NOMO-1 (cell line): ENCODE data around the gene C19orf47.
"Not testable (repeated sequence)": the region's sequence is repeated elsewhere in the genome, so short reads cannot be mapped to it uniquely, and the experiment has no call there.

Experiments used
- DNase-seq, 2 experiments: peaks; one replicate each; lab custom pipeline; 2025; ENCODE audit not compliant: unreplicated experiment in 2 of 2; lab: John Stamatoyannopoulos, UW

Gene C19orf47

DNA sequence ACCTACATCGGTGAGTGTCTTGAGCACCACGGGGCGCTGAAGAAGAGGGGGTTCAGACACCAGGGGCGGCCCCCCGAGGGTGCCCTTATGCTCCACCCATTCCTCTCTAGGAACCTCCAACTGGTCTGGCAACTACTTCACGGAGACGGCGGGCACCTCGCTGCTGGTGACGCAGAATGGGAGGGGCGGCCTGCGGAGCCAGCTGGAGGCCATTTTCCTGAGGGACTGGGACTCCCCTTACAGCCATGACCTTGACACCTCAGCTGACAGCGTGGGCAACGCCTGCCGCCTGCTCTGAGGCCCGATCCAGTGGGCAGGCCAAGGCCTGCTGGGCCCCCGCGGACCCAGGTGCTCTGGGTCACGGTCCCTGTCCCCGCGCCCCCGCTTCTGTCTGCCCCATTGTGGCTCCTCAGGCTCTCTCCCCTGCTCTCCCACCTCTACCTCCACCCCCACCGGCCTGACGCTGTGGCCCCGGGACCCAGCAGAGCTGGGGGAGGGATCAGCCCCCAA lies 29.7 kb upstream of the C19orf47 start:
- DNase-seq = no peak

DNA sequence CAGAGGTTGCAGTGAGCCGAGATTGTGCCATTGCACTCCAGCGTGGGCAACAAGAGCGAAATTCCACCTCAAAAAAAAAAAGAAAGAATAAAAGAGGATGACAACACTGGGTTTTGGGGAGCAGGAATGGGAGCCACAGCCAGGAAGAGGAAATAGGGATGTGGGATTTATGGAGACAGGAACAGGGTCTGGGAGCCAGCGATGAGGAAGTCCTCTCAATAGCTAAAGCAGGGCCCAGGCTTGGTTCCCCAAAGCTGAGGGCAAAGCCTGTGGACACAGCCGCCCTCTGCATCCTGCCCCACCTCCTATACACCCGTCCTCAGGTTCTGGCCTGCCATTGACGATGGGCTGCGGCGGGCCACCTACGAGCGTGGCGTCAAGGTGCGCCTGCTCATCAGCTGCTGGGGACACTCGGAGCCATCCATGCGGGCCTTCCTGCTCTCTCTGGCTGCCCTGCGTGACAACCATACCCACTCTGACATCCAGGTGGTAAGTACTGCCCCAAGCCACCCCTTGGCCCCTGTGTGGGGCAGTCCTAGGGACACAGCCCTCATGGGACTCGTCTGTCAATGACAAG lies 28.2 kb upstream of the C19orf47 start:
- DNase-seq = no peak

DNA sequence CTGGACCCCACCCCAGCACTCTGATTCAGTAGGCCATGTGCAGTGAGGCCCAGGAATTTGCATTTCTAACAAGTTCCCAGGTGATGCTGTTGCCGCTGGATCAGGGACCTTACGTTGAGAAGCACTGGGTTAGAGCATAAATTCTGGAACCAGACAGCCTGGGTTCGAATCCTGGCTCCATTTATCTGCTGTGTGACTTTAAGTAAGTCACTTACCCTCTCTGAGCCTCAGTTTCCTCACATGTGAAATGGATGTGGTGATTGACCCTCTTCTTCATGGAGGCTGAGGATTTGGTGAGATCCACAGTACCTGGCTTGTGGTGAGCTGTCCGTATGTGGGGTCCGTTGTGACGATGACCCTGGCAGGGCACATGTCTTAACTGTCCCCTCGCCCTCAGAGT lies 25.9 kb upstream of the C19orf47 start:
- DNase-seq = no peak

DNA sequence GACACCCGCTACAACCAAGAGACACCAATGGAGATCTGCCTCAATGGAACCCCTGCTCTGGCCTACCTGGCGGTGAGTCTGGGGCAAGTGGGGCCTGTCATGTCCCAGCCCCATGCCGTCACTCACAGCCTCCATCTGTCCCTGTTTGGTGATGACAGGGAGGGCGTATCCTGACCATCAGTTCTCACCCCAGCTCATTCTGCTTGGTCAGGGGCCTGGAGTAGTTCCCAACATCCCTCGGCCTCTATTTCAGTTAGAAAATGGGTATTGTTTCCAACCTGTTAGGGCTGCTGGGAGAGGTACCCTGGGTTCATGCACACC lies 23.6 kb upstream of the C19orf47 start:
- DNase-seq = no peak

DNA sequence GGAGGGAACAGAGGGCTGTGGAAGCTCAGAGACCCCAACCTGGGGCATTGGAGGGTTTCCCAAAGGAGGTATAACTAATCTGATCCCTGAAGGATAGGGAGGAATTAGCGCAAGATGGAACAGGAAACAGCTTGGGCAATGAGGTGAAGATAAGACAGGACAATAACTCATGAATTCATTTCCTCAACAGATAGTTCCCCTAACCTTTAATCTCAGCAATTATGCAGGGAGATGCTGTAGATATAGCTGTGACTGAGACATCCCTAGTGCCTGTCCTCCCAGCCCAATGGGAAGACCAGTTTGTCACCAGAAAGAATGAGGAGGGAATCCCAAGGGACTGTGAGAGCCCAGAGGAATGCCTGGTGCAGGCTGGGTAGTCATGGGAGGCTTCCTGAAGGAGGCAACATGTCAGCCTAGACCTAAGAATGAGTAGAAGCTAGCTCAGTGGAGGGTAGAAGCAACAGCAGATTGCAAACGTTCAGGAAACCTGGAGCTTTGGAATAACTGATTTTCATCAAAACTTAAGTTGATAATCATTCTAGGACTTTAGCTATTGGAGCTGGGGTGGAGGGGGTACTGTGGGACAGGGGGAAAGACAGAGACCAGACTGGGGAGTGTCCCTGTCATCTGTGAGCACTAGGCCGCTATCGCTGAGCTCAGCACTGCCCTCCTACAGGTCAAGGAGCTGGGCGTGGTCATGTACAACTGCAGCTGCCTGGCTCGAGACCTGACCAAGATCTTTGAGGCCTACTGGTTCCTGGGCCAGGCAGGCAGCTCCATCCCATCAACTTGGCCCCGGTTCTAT lies 23.0 kb upstream of the C19orf47 start:
- no peak for DNase-seq

DNA sequence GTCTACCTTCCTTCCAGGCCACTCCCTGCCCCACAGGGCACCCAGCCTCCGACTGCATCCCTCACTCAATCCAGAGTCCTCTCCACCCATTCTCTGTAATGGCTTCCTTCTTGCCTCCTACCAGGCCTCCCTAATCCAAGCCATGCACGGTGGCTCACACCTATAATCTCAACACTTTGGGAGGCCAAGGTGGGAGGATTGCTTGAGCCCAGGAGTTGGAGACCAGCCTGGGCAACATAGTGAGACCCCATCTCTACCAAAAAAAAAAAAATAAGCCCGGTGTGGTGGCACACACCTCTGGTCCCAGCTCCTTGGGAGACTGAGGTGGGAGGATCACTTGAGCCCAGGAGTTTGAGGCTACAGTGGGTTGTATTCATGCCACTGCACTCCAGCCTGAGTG lies 22.1 kb upstream of the C19orf47 start:
- DNase-seq = not testable (repeated sequence)

DNA sequence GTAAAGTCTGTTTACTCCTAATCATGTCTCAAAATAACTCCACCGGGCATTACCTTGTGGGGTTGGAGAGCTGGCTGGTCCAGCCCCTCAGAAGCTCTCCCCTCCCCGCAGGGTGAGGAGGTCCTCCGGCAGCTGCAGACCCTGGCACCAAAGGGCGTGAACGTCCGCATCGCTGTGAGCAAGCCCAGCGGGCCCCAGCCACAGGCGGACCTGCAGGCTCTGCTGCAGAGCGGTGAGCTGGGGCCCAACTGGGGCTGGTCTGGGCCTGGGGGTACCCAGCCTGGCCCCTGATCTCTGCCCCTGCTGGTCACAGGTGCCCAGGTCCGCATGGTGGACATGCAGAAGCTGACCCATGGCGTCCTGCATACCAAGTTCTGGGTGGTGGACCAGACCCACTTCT lies 21.6 kb upstream of the C19orf47 start:
- DNase-seq = no peak

DNA sequence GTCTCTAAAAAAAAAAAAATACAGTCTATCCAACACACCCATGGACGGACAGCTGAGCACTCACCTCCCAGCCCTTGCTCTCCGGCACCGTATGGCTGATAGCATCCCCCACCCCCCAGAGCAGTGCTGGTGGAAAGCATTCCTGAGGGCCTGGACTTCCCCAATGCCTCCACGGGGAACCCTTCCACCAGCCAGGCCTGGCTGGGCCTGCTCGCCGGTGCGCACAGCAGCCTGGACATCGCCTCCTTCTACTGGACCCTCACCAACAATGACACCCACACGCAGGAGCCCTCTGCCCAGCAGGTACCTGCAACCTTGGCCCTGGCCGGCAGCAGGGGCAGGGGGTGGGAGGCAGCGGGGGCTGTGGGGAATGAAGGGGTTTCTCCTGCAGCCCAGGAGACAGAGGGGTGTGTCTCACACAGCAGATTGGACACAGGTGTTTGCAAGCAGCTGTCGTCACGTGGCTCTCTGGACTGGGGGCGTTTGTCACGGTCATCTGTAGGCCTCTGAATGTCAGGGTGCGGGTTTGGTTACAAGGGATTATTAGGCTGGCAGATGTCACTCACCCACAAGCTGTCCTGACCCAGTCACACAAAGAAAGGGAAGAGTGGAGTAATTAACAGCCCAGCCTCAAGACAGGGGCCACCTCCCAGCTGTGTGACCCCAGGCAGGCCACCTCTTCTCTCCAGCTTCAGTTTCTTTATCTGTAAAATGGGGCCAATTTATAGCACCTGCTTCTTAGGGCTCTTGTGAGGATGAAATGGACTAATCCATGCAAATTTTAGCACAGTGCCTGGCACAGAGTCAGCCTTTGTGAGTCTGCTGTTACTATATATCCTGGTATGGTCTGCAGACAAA lies 19.6 kb upstream of the C19orf47 start:
- no peak for DNase-seq

DNA sequence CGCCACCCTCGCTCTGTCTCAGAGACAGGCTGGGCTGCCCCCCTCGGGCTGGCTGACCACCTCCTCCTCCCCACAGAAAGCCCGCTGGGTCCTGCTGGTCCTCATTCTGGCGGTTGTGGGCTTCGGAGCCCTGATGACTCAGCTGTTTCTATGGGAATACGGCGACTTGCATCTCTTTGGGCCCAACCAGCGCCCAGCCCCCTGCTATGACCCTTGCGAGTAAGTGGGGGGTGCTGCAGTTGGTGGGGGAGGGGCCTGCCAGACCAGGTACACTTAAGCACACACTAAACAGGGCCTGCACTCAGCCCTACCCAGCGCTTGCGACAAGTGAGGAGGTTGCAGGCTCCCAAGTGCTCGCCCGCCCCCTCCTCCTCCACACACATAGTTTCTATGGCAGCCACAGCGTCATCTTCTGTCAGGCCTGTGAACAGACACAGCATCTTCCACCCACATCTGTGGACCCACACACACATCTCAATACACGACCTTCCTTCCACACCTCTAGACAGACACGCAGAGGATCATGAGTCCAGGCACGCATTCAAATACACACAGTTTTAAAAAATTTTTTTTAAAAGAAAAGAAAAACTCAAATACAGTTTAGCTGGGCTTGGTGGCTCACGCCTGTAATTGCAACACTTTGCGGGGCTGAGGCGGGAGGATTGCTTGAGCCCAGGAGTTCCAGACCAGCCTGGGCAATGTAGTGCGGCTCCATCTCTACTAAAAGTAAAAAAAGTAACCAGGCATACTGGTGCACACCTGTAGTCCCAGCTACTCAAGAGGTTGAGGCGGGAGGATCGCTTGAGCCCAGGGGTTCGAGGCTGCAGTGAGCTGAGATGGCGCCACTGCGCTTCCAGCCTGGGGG lies 18.7 kb upstream of the C19orf47 start:
- DNase-seq = peak; percentile 22 to 42

DNA sequence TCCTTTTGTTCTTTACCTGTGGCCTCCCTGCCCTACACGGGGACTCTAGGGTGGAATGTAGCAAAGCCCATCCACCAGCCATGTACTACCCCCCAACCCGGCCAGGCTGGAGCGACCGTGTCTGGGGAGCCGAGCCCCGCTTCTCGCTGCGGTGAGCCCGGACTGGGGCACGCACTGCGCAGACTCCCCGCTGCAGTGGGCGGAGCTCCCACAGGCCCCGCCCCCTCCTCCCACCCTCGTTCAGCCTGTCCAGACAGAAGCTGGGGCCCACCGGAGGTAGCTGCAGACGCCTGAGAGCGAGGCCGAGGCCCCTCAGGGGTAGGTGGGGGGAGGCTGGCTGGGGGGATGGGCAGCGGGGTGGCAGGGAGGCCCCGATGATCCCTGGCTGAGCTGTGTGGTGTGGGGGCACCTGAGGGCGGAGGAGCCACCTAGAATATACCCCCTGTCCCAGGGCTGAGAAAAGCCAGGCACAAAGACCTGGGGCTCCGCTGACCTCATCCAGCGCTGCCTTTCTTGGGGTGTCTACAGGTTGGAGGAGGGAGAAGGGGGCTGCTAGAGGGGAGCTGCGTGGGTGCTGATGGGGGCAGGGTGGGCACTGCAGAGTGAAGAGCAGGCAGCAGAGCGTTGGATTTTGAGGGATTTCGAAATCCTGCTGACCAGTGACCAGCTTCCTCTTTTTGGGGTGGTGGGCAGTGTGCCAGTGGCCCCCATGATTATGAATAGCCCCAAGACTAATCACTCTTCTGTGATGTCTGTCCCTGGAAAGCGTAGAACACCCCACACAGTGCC lies 17.6 kb upstream of the C19orf47 start:
- DNase-seq = peak; percentile 50 to 54

DNA sequence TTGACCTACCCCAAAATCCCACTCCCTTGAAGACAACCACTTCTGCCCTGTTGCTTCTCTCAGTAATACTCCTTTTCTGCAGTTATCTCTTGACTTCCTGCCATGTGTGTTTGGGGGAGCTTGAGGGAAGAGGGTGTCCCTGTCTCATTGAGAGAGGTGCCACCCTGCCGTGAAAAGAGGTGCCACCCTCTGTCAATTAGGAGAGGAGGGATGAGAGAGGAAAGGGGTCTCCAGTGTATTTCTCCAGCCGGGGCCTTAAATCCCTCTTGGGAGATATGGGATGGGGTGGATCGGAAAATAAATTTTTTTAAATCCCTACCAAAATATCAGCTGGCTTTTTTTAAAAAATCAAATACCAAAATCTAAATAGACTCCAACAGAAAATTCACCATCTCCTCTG lies 16.8 kb upstream of the C19orf47 start:
- no peak for DNase-seq

DNA sequence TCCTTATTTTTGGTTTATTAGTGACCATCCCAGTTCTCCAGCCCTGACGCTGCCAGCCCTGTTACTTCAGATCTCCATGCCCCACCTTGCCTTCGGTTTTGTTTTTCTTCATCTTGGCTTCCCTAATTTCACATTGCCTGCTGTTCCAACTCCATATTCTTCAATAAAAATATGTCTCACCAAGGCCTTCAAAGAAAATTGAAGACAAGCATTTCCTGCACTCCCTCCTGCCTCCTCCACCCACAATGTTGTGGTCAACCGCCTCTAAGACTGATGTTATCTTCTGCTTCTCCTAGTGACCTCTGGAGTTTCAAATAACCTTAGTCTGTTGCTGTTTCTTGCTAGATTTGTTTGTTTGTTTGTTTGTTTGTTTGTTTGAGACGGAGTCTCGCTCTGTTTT lies 14.9 kb upstream of the C19orf47 start:
- peak; percentile 72 to 83 for DNase-seq

DNA sequence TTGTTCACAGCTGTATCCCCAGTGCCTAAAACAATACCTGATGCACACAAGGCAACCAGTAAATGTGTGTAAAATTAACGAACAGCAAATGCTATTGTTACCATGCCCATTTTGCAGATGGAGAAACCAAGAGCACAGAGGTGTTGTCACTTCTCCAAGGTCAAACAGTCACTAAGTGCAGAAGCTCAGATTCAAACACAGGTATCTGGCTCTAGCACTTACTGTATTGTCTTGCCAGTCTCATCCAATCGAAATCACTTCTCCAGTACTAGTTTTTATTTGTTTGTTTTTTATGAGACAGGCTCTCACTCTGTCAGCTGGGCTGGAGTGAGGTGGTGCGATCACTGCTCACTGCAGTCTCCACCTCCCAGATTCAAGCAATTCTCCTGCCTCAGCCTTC lies 14.0 kb upstream of the C19orf47 start:
- DNase-seq = no peak

DNA sequence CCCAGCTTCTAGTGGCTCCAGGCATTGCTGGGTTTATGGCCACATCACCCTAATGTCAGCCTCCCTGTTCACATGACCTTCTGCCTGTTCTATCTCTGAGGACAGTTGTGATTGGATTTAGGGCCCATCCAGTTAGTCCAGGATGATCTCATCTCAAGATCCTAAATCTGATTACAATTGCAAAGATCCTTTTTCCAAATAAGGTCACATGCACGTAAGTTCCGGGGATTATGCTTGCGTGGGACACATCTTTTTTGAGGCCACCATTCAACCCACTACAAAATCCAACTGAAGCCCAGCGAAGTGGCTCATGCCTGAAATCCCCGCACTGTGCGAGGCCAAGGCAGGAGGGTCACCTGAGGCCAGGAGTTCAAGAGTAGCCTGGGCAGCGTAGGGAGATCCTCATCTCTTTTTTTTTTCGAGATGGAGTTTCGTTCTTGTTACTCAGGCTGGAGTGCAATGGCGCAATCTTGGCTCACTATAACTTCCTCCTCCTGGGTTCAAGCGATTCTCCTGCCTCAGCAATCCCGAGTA lies 12.6 kb upstream of the C19orf47 start:
- DNase-seq = peak; percentile 11 to 31

DNA sequence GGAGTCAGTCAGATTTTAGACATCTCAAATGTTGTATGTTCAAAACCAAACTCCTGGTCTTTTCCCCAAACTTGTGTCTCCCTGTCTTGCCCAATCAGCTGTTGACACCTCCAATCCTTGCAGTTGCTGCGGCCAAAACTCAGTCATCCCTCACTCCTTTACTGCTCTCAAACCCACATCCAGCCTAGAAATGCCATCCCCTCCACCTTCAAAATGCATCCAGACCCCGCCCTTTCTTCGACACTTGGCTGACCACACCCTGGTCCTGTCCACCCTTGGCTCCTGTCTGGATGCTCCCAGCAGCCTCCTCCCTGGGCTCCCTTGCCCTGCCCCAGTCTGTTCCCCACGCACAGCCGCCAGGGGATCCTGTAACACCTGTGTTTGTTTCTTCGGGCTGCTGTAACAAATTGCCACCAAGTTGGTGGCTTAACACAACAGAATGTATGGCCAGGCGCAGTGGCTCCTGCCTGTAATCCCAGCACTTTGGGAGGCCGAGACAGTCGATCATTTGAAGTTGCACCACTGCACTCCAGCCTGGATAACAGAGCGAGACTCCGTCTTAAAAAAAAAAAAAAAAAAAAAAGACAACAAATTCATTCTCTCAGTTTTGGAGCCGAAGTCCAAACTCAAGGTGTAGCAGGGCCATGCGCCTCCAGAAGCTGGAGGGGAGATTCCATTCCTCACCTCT lies 12.0 kb upstream of the C19orf47 start:
- DNase-seq = no peak

DNA sequence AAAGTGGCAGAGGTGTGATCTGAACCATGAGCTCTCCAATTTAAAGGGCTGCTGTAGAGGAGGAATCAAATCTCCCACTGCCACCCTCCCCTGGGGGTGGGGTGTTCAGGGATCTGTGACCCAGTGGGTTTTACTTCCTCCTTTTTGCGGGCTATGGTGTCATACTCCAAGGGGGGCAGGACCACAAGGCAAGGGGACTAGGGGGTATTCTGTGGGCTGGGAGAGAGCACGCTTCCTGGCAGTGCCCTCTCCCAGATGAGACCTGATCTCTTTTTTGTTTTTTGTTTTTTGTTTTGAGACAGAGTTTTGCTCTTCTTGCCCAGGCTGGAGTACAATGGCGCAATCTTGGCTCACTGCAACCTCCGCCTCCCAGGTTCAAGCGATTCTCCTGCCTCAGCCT lies 10.6 kb upstream of the C19orf47 start:
- peak; percentile 74 to 84 for DNase-seq

DNA sequence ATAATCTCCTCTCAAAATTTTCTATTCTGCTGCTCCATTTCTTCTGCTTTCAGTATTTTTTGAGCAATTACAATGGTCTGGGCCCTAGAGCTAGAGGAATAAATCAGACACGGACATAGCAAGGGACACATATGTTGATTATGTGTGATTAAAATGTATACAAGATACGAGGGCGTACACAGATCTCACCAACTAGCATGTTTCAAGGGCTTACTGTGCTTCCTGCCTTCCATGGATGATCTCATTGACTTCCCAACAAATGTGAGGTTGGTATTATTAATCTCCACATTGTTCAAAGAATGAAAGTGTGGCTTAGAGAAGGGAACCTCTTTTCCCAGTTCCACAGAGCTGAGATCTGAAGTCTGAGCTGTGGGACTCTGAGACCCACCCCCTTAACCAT lies 9.4 kb upstream of the C19orf47 start:
- no peak for DNase-seq

DNA sequence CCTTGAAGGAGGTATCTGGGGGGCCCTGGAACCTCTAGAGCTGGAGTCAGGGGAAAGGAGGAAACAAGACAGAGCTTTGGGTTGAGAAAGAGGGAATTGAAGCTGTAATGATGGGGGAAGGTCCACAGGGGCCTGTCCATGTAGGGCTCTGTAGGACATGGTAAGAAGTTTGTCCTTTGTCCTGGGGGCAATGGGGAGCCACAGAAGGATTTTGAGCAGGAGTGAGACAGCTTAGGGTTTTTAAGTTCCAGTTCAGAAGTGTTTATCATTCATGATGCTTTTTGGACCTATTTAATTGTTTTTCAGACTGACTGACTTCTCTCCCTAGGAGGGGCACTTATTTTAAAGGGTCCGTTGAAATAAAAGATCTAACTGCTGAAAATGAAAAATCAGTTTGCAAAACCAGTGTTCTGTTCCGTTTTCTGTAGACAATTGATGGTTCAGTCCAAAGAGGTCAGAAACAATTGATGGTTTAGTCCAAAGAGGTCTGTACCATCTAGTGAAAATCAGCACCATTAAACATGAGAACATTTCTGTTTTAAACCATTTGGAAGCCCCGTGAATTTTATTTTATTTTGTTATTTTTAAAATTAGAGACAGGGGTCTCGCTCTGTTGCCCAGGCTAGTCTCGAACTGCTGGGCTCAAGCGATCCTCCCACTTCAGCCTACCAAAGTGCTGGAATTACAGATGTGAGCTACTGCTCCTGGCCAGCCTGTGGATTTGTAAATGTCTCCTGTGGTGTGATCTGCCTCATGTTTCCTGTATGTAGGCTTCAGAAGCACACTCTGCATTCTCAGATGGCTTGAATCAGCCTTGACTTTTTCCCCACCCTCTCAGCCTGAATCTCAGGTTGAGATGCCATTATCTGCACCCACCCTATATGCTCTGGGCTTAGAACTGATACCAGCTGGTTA lies 8.7 kb upstream of the C19orf47 start:
- DNase-seq = no peak
